ENCODE data around the gene SLFNL1. TPM values are rescaled to one million over a fixed set of nuclear protein-coding genes. Genes with fewer than 3 reads are reported as not detected.

Gene SLFNL1
- total RNA-seq, 1 experiment from 2014 or later, result 0.11 TPM

- Histone ChIP-seq H2BK12ac (ENCODE audit: insufficient read length, low read depth, low read length) (no peak overlapping the region), H2BK120ac (ENCODE audit: low read depth, low read length, poor library complexity, severe bottlenecking) (no peak overlapping the region), H3K27ac (ENCODE audit: insufficient read length, low read depth, low read length) (no peak overlapping the region), H4K8ac (replicated peaks; ENCODE audit: insufficient read length, low read depth, low read length) (no peak overlapping the region), H4K91ac (ENCODE audit: insufficient read length, low read depth, low read length) (no peak overlapping the region), H3K18ac (ENCODE audit: insufficient read length, low read depth, low read length) (no peak overlapping the region), H3K4ac (ENCODE audit: low read depth, low read length) (no peak overlapping the region), H3K9me3 (ENCODE audit: control insufficient read depth, low read depth, low read length) (no peaks in the 10 kb centered on the region), H2BK15ac (ENCODE audit: low read depth, low read length) (no peak overlapping the region), H3K27me3 (ENCODE audit: insufficient read depth, low read length) (no peaks in the 10 kb centered on the region), H3K79me1 (ENCODE audit: insufficient read depth, low read depth, low read length, poor library complexity, severe bottlenecking) (no peaks in the 10 kb centered on the region), H3K4me1 (ENCODE audit: insufficient read depth, low read length) (no peaks in the 10 kb centered on the region), H2BK20ac (ENCODE audit: low read depth, low read length, poor library complexity, severe bottlenecking) (no peak overlapping the region), H3K4me2 (ENCODE audit: insufficient read depth, insufficient read length, low read length) (no peak overlapping the region), H4K5ac (ENCODE audit: insufficient read length, low read depth, low read length) (no peak overlapping the region), H2AFZ (ENCODE audit: low read length) (no peak overlapping the region), H3T11ph (ENCODE audit: low read length) (no peak overlapping the region), H4K20me1 (ENCODE audit: control insufficient read depth, insufficient read depth, insufficient read length) (no peaks in the 10 kb centered on the region), H3K79me2 (ENCODE audit: insufficient read depth, low read length) (no peaks in the 10 kb centered on the region), H3K23me2 (ENCODE audit: insufficient read length, low read depth, low read length, poor library complexity, severe bottlenecking) (no peaks in the 10 kb centered on the region), H2BK5ac (ENCODE audit: insufficient read length, low read length) (no peak overlapping the region), H3K9ac (ENCODE audit: extremely low read depth, insufficient read length, low read length) (no peak overlapping the region), H3K14ac (ENCODE audit: insufficient read depth, low read length) (no peak overlapping the region), H3K56ac (ENCODE audit: insufficient read length, low read depth, low read length) (no peak overlapping the region), H2AK5ac (ENCODE audit: insufficient read length, low read length) (no peak overlapping the region), H3K23ac (ENCODE audit: insufficient read length, low read depth, low read length) (no peak overlapping the region)
- H3K36me3 Mint-ChIP-seq (ENCODE audit: insufficient read depth in 1 of 3, low read depth in 3 of 3), result peaks cover 49 to 86% (median 83%) of the 10 kb centered on the region in 3 experiments; a peak in 6 of 7 replicates
- H3K27me3 Mint-ChIP-seq (ENCODE audit: low read depth), result no peaks in the 10 kb centered on the region
- H3K27ac Mint-ChIP-seq, result no peak overlapping the region
- no peak for DNase-seq
- H3K4me1 Mint-ChIP-seq, result no peaks in the 10 kb centered on the region
- TF ChIP-seq CTCF (conservative IDR thresholded peaks at IDR 0.05), result no peak
- no peaks in the 10 kb centered on the region for H3K9me3 Mint-ChIP-seq
- H3K4me3 Mint-ChIP-seq, result no peak overlapping the region
- WGBS (ENCODE audit: extremely low coverage, insufficient read length, low lambda C conversion rate), result no CpG with 5 or more reads among the region's 6 CpGs
These were observed 8.5 kb downstream of the SLFNL1 start for GRCh38 chr1:41013024-41013423.

Data from H9 (cell line).